ENCODE data around the gene NKIRAS1.

DNA sequence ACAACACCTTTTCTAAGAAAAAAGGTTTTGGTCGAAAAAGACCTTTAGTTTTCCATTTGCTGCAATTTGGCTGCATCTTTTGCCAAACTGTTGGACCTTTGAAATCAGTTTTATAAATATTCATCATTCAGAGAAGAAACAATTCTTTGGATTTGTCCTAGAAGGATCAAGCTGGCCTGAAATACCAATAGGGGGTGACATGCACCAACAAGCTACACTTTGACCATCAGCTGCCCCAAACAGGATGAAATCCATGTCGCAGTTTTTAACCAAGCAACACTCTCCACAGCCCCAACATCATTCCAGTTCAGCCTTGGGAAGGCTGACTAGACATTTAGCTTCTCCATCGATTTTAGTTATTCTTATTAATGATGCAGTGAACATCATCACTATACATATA is 9.9 kb upstream of the NKIRAS1 start:
- TF ChIP-seq SUZ12 (IDR thresholded peaks at IDR 0.05) (no peak), LEF1 (IDR thresholded peaks at IDR 0.05; ENCODE audit: borderline replicate concordance) (no peak), ELF4 (IDR thresholded peaks at IDR 0.05) (no peak), NFRKB (IDR thresholded peaks at IDR 0.05) (no peak), FOXM1 (IDR thresholded peaks at IDR 0.05; ENCODE audit: borderline replicate concordance) (no peak), BHLHE40 (IDR thresholded peaks at IDR 0.05; ENCODE audit: borderline replicate concordance) (no peak), CTBP1 (IDR thresholded peaks at IDR 0.05; ENCODE audit: borderline replicate concordance) (no peak), ARNT (IDR thresholded peaks at IDR 0.05) (no peak), FOXA1 (IDR thresholded peaks at IDR 0.05) (no peak), SP1 (IDR thresholded peaks at IDR 0.05) (no peak), HDGF (IDR thresholded peaks at IDR 0.05; ENCODE audit: borderline replicate concordance) (no peak), ZNF384 (IDR thresholded peaks at IDR 0.05) (no peak), TARDBP (IDR thresholded peaks at IDR 0.05) (no peak), FOXK2 (IDR thresholded peaks at IDR 0.05) (no peak)

Measured in HEK293T (cell line).